GM21447 (cell line): ENCODE data around the gene PIGL.
"Not testable (repeated sequence)": the region's sequence is repeated elsewhere in the genome, so short reads cannot be mapped to it uniquely, and the experiment has no call there.

ENCODE experiments used
- ATAC-seq: cut with Tn5 transposase; IDR thresholded peaks from one replicate; pipeline ENCODE4 v1.9.1; 2021; ENCODE audit not compliant: unreplicated experiment

Gene PIGL

GRCh38 chr17:16304830-16305229, 87.8 kb downstream of the PIGL start:
- ATAC-seq = no peak

GRCh38 chr17:16306211-16306610, 89.2 kb downstream of the PIGL start:
- ATAC-seq = no peak

GRCh38 chr17:16312061-16312460, 95.1 kb downstream of the PIGL start:
- not testable (repeated sequence) for ATAC-seq

- ATAC-seq = no peak
Measured at GRCh38 chr17:16313139-16314090, 96.4 kb downstream of the PIGL start.

- no peak for ATAC-seq
Measured at GRCh38 chr17:16314189-16314588, 97.2 kb downstream of the PIGL start.

GRCh38 chr17:16314859-16315258, 97.8 kb downstream of the PIGL start:
- ATAC-seq = no peak

- no peak for ATAC-seq
Measured at GRCh38 chr17:16319969-16320368, 103.0 kb downstream of the PIGL start.

GRCh38 chr17:16322636-16323035, 105.6 kb downstream of the PIGL start:
- ATAC-seq = no peak

GRCh38 chr17:16325964-16326363, 109.0 kb downstream of the PIGL start:
- ATAC-seq = no peak

- no peak for ATAC-seq
Measured at GRCh38 chr17:16327018-16327417, 110.0 kb downstream of the PIGL start.

- no peak for ATAC-seq
Measured at GRCh38 chr17:16328997-16329396, 112.0 kb downstream of the PIGL start.

GRCh38 chr17:16329519-16330271, 112.7 kb downstream of the PIGL start:
- no peak for ATAC-seq

- ATAC-seq = no peak
Measured at GRCh38 chr17:16338391-16338790, 121.4 kb downstream of the PIGL start.

GRCh38 chr17:16339402-16339801, 122.4 kb downstream of the PIGL start:
- ATAC-seq = no peak

GRCh38 chr17:16339959-16340358, 122.9 kb downstream of the PIGL start:
- no peak for ATAC-seq

GRCh38 chr17:16342979-16343378, 126.0 kb downstream of the PIGL start:
- no peak for ATAC-seq

- no peak for ATAC-seq
Measured at GRCh38 chr17:16343569-16343968, 126.6 kb downstream of the PIGL start.

GRCh38 chr17:16345565-16345964, 128.6 kb downstream of the PIGL start:
- no peak for ATAC-seq

- ATAC-seq = no peak
Measured at GRCh38 chr17:16346721-16347271, 129.8 kb downstream of the PIGL start.

GRCh38 chr17:16348586-16348985, 131.6 kb downstream of the PIGL start:
- no peak for ATAC-seq

GRCh38 chr17:16349431-16349830, 132.4 kb downstream of the PIGL start:
- no peak for ATAC-seq

- ATAC-seq = no peak
Measured at GRCh38 chr17:16351831-16352230, 134.8 kb downstream of the PIGL start.
